HEK293 (cell line): ENCODE measurements around the gene SMAD9.

Source experiments
- CTCF ChIA-PET: fragments of 350-600 bp; formaldehyde crosslinking; extraction: SDS; loops from one replicate; lab custom pipeline; 2021; ENCODE audit warnings: antibody characterized with exemption; lab: Yijun Ruan, JAX
- POLR2A ChIA-PET: fragments of 300-600 bp; formaldehyde crosslinking; extraction: SDS; loops from one replicate; lab custom pipeline; 2020; ENCODE audit warnings: antibody characterized with exemption, inconsistent platforms; lab: Yijun Ruan, JAX
- H3K27ac ChIP-seq: fragments of 200-500 bp; sonication (Bioruptor generic); 2 replicates; pipeline ENCODE4 v1.5.1; 2014; ENCODE audit warnings: low read depth, low read length, control low read depth, inconsistent platforms; ENCODE audit errors: extremely low read depth
- H3K36me3 ChIP-seq, 2 experiments: fragments of 200-500 bp in 1 of 2; sonication (Bioruptor generic) in 1 of 2; 1 replicate in 1 of 2; 2 replicates in 1 of 2; pipeline ENCODE4 v1.5.1; 2014 to 2017; ENCODE audit warnings: inconsistent platforms in 2 of 2, low read length in 2 of 2; ENCODE audit not compliant: control insufficient read depth in 2 of 2, insufficient read depth in 1 of 2
- H3K4me1 ChIP-seq: fragments of 200-500 bp; sonication (Bioruptor generic); 2 replicates; pipeline ENCODE4 v1.5.1; 2014; ENCODE audit warnings: mild to moderate bottlenecking, low read length, inconsistent platforms; ENCODE audit not compliant: control insufficient read depth, insufficient read depth
- H3K4me3 ChIP-seq: 2 replicates; pipeline ENCODE4 v1.5.1; 2011; ENCODE audit warnings: low read depth, mild to moderate bottlenecking, control low read depth, low read length, moderate library complexity
- H3K9me3 ChIP-seq: fragments of 200-500 bp; sonication (Bioruptor generic); 2 replicates; pipeline ENCODE4 v1.5.1; 2014; ENCODE audit warnings: low read depth, low read length, inconsistent platforms; ENCODE audit not compliant: control insufficient read depth, insufficient read depth
- GLIS1 ChIP-seq: fragments of 450-650 bp; formaldehyde crosslinking; IDR thresholded peaks from 2 replicates; pipeline ENCODE4 v1.5.1; 2016; ENCODE audit warnings: missing biosample characterization, missing genetic modification characterization
- HOXA7 ChIP-seq: sonication (generic); formaldehyde crosslinking; IDR thresholded peaks from 2 replicates; pipeline ENCODE4 v1.8.1; 2022; ENCODE audit warnings: missing genetic modification reagents, borderline replicate concordance
- ZBTB1 ChIP-seq: fragments of 450-650 bp; formaldehyde crosslinking; IDR thresholded peaks from 2 replicates; pipeline ENCODE4 v1.5.1; 2016; ENCODE audit warnings: missing biosample characterization, missing genetic modification characterization
- ZBTB7A ChIP-seq: fragments of 450-650 bp; formaldehyde crosslinking; IDR thresholded peaks from 2 replicates; pipeline ENCODE4 v1.5.1; 2016; ENCODE audit warnings: low read depth, missing biosample characterization, missing genetic modification characterization
- ZBTB8A ChIP-seq: fragments of 450-650 bp; formaldehyde crosslinking; IDR thresholded peaks from 2 replicates; pipeline ENCODE4 v1.5.1; 2016; ENCODE audit warnings: missing biosample characterization, missing genetic modification characterization
- ZFP37 ChIP-seq: fragments of 450-650 bp; formaldehyde crosslinking; IDR thresholded peaks from 2 replicates; pipeline ENCODE4 v1.5.1; 2016; ENCODE audit warnings: missing biosample characterization, missing genetic modification characterization
- ZNF155 ChIP-seq: fragments of 450-650 bp; formaldehyde crosslinking; IDR thresholded peaks from 2 replicates; pipeline ENCODE4 v1.5.1; 2016; ENCODE audit warnings: missing biosample characterization, missing genetic modification characterization
- ZNF19 ChIP-seq: fragments of 450-650 bp; formaldehyde crosslinking; IDR thresholded peaks from 2 replicates; pipeline ENCODE4; 2016; ENCODE audit warnings: missing biosample characterization, missing genetic modification characterization, low read depth
- ZNF2 ChIP-seq: fragments of 450-650 bp; formaldehyde crosslinking; IDR thresholded peaks from 2 replicates; pipeline ENCODE4 v1.5.1; 2016; ENCODE audit warnings: missing biosample characterization, missing genetic modification characterization
- ZNF223 ChIP-seq: fragments of 450-650 bp; formaldehyde crosslinking; IDR thresholded peaks from 2 replicates; pipeline ENCODE4 v1.5.1; 2016; ENCODE audit warnings: missing biosample characterization, missing genetic modification characterization
- ZNF311 ChIP-seq: fragments of 450-650 bp; formaldehyde crosslinking; IDR thresholded peaks from 2 replicates; pipeline ENCODE4 v1.5.1; 2017; ENCODE audit warnings: missing biosample characterization, missing genetic modification characterization, borderline replicate concordance
- ZNF514 ChIP-seq: fragments of 450-650 bp; formaldehyde crosslinking; IDR thresholded peaks from 2 replicates; pipeline ENCODE4 v1.5.1; 2016; ENCODE audit warnings: missing biosample characterization, missing genetic modification characterization
- ZNF544 ChIP-seq: fragments of 450-650 bp; formaldehyde crosslinking; IDR thresholded peaks from 2 replicates; pipeline ENCODE4 v1.5.0; 2017; ENCODE audit warnings: missing biosample characterization, missing genetic modification characterization
- ZNF555 ChIP-seq: fragments of 450-650 bp; formaldehyde crosslinking; conservative IDR thresholded peaks from 2 replicates; pipeline ENCODE4 v1.5.1; 2017; ENCODE audit warnings: missing biosample characterization, mild to moderate bottlenecking, missing genetic modification characterization, inconsistent platforms
- ZNF626 ChIP-seq: fragments of 450-650 bp; sonication (Bioruptor Pico); formaldehyde crosslinking; IDR thresholded peaks from 2 replicates; pipeline ENCODE4 v1.5.1; 2018; ENCODE audit warnings: missing biosample characterization, missing genetic modification characterization, inconsistent platforms
- ZNF629 ChIP-seq: fragments of 450-650 bp; formaldehyde crosslinking; IDR thresholded peaks from 2 replicates; pipeline ENCODE4 v1.5.1; 2017; ENCODE audit warnings: missing biosample characterization, missing genetic modification characterization
- ZNF785 ChIP-seq: fragments of 450-650 bp; formaldehyde crosslinking; IDR thresholded peaks from 2 replicates; pipeline ENCODE4 v1.5.1; 2016; ENCODE audit warnings: missing biosample characterization, missing genetic modification characterization
- ZSCAN16 ChIP-seq: fragments of 450-650 bp; formaldehyde crosslinking; IDR thresholded peaks from 2 replicates; pipeline ENCODE4 v1.5.1; 2016; ENCODE audit warnings: missing biosample characterization, missing genetic modification characterization
- ZSCAN23 ChIP-seq: fragments of 450-650 bp; formaldehyde crosslinking; IDR thresholded peaks from 2 replicates; pipeline ENCODE4 v1.5.1; 2016; ENCODE audit warnings: missing biosample characterization, missing genetic modification characterization
- TF ChIP-seq, protein P1 (sequence below): fragments of 450-650 bp; formaldehyde crosslinking; IDR thresholded peaks from 2 replicates; pipeline ENCODE4 v1.5.1; 2017; ENCODE audit warnings: missing biosample characterization, missing genetic modification characterization
- TF ChIP-seq, protein P2 (sequence below): fragments of 450-650 bp; formaldehyde crosslinking; IDR thresholded peaks from 2 replicates; pipeline ENCODE4 v1.5.1; 2016; ENCODE audit warnings: missing biosample characterization, missing genetic modification characterization
- TF ChIP-seq, protein P3 (sequence below): fragments of 450-650 bp; formaldehyde crosslinking; IDR thresholded peaks from 2 replicates; pipeline ENCODE4 v1.5.1; 2016; ENCODE audit warnings: missing biosample characterization, missing genetic modification characterization
- TF ChIP-seq, protein P4 (sequence below): fragments of 450-650 bp; formaldehyde crosslinking; IDR thresholded peaks from 2 replicates; pipeline ENCODE4 v1.5.1; 2017; ENCODE audit warnings: missing biosample characterization, missing genetic modification characterization

SMAD9 gene

DNA sequence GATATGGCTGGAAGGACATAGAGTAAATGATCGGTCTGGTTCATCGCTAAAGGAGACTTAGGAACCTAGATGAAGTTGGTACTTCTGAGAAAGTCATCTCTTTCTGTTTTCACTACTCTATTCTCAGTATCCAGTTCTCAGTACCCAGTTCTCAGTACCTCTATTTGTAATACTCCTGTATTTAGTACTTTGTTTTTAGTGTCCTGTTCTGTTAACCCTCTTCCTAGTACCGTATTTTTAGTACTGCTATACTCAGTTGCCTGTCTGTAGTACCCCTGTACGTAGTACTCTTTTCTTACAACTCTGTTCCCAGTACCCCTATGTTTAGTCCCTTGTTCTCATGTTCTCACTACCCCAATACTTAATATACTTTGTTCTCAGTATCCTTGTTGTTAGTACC lies 99.8 kb downstream of the SMAD9 start:
- H3K9me3 ChIP-seq = no peaks in the 10 kb centered on the region
- H3K27ac ChIP-seq = no peak overlapping the region; the same call in 1 of the 2 replicates
- TF ChIP-seq ZNF514 (tag by site-specific recombination) = no peak
- 0 out of 2 replicates have a peak, but pooled peaks have one; percentile 15 for TF ChIP-seq ZFP37 (tag by site-specific recombination)
- TF ChIP-seq ZBTB1 (tag by site-specific recombination) = no peak
- TF ChIP-seq ZNF555 = no peak
- peak; percentile 81 for TF ChIP-seq ZSCAN16 (tag by site-specific recombination)
- TF ChIP-seq, protein P1, sequence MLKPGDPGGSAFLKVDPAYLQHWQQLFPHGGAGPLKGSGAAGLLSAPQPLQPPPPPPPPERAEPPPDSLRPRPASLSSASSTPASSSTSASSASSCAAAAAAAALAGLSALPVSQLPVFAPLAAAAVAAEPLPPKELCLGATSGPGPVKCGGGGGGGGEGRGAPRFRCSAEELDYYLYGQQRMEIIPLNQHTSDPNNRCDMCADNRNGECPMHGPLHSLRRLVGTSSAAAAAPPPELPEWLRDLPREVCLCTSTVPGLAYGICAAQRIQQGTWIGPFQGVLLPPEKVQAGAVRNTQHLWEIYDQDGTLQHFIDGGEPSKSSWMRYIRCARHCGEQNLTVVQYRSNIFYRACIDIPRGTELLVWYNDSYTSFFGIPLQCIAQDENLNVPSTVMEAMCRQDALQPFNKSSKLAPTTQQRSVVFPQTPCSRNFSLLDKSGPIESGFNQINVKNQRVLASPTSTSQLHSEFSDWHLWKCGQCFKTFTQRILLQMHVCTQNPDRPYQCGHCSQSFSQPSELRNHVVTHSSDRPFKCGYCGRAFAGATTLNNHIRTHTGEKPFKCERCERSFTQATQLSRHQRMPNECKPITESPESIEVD (tag by site-specific recombination) = no peak
- no peak for TF ChIP-seq ZNF223
- POLR2A ChIA-PET = no interaction called here
- H3K4me3 ChIP-seq = peak overlapping the region; percentile 73
- CTCF ChIA-PET = no interaction called here
- peaks cover 0 to 6% of the 10 kb centered on the region in 2 experiments; a peak in 2 of 3 replicates for H3K36me3 ChIP-seq
- H3K4me1 ChIP-seq = peaks cover 7% of the 10 kb centered on the region

DNA sequence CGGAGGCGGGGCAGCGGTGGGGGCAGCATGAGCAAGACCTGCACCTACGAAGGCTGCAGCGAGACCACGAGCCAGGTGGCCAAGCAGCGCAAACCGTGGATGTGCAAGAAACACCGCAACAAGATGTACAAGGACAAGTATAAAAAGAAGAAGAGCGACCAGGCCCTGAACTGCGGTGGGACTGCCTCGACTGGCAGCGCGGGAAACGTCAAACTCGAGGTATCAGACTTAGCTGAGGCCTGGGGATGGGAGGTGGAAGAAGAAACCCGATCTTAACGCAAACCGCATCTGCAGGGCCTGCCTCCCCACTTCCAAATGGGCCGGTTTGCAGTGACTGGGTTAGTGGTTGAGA lies 100.3 kb downstream of the SMAD9 start:
- Histone ChIP-seq H3K9me3 (no peaks in the 10 kb centered on the region), H3K4me3 (peak overlapping the region; percentile 73), H3K36me3 (peaks cover 0 to 3% of the 10 kb centered on the region in 2 experiments; a peak in 2 of 3 replicates), H3K27ac (peak overlapping the region; percentile 85; the same call in 1 of the 2 replicates), H3K4me1 (peaks cover 8% of the 10 kb centered on the region)
- POLR2A ChIA-PET = no interaction called here
- CTCF ChIA-PET = no interaction called here
- TF ChIP-seq, protein P1 (tag by site-specific recombination) = no peak
- TF ChIP-seq ZNF311 (tag by site-specific recombination) (no peak), ZNF2 (tag by site-specific recombination) (no peak), ZNF629 (tag by site-specific recombination) (no peak), ZNF155 (tag by site-specific recombination) (no peak), ZSCAN23 (tag by site-specific recombination) (0 out of 2 replicates have a peak, but pooled peaks have one; percentile 1), ZNF785 (no peak), ZNF626 (tag by site-specific recombination) (no peak), ZBTB1 (tag by site-specific recombination) (no peak), ZNF544 (tag by site-specific recombination) (no peak), GLIS1 (tag by site-specific recombination) (0 out of 2 replicates have a peak, but pooled peaks have one; percentile 6), ZNF19 (tag by site-specific recombination) (no peak), ZBTB8A (tag by site-specific recombination) (no peak), HOXA7 (CRISPR knock-in tag) (no peak), ZBTB7A (tag by site-specific recombination) (no peak)
- TF ChIP-seq, protein P2, sequence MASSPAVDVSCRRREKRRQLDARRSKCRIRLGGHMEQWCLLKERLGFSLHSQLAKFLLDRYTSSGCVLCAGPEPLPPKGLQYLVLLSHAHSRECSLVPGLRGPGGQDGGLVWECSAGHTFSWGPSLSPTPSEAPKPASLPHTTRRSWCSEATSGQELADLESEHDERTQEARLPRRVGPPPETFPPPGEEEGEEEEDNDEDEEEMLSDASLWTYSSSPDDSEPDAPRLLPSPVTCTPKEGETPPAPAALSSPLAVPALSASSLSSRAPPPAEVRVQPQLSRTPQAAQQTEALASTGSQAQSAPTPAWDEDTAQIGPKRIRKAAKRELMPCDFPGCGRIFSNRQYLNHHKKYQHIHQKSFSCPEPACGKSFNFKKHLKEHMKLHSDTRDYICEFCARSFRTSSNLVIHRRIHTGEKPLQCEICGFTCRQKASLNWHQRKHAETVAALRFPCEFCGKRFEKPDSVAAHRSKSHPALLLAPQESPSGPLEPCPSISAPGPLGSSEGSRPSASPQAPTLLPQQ = peak; percentile 46
- TF ChIP-seq, protein P3, sequence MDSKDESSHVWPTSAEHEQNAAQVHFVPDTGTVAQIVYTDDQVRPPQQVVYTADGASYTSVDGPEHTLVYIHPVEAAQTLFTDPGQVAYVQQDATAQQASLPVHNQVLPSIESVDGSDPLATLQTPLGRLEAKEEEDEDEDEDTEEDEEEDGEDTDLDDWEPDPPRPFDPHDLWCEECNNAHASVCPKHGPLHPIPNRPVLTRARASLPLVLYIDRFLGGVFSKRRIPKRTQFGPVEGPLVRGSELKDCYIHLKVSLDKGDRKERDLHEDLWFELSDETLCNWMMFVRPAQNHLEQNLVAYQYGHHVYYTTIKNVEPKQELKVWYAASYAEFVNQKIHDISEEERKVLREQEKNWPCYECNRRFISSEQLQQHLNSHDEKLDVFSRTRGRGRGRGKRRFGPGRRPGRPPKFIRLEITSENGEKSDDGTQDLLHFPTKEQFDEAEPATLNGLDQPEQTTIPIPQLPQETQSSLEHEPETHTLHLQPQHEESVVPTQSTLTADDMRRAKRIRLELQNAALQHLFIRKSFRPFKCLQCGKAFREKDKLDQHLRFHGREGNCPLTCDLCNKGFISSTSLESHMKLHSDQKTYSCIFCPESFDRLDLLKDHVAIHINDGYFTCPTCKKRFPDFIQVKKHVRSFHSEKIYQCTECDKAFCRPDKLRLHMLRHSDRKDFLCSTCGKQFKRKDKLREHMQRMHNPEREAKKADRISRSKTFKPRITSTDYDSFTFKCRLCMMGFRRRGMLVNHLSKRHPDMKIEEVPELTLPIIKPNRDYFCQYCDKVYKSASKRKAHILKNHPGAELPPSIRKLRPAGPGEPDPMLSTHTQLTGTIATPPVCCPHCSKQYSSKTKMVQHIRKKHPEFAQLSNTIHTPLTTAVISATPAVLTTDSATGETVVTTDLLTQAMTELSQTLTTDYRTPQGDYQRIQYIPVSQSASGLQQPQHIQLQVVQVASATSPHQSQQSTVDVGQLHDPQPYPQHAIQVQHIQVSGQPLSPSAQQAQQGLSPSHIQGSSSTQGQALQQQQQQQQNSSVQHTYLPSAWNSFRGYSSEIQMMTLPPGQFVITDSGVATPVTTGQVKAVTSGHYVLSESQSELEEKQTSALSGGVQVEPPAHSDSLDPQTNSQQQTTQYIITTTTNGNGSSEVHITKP (tag by site-specific recombination) = peak; percentile 26; the same call in 1 of the 2 replicates
- TF ChIP-seq, protein P4, sequence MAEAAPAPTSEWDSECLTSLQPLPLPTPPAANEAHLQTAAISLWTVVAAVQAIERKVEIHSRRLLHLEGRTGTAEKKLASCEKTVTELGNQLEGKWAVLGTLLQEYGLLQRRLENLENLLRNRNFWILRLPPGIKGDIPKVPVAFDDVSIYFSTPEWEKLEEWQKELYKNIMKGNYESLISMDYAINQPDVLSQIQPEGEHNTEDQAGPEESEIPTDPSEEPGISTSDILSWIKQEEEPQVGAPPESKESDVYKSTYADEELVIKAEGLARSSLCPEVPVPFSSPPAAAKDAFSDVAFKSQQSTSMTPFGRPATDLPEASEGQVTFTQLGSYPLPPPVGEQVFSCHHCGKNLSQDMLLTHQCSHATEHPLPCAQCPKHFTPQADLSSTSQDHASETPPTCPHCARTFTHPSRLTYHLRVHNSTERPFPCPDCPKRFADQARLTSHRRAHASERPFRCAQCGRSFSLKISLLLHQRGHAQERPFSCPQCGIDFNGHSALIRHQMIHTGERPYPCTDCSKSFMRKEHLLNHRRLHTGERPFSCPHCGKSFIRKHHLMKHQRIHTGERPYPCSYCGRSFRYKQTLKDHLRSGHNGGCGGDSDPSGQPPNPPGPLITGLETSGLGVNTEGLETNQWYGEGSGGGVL (tag by site-specific recombination) = no peak
